ENCODE results near the gene CEP112.

Gene CEP112

GRCh38 chr17:65656390-65657250 is 535.3 kb downstream of the CEP112 start:
- DNase-seq (ENCODE audit: low read depth in 2 of 2) = peak; percentile 11 to 58

GRCh38 chr17:65655706-65656105 is 536.2 kb downstream of the CEP112 start:
- no peak for DNase-seq (ENCODE audit: low read depth in 2 of 2)

GRCh38 chr17:65644545-65644944 is 547.4 kb downstream of the CEP112 start:
- no peak for DNase-seq (ENCODE audit: low read depth in 2 of 2)

- DNase-seq (ENCODE audit: low read depth in 2 of 2) = no peak
These were observed 553.5 kb downstream of the CEP112 start for GRCh38 chr17:65638221-65638975.

GRCh38 chr17:65637786-65638185 is 554.1 kb downstream of the CEP112 start:
- no peak for DNase-seq (ENCODE audit: low read depth in 2 of 2)

GRCh38 chr17:65634533-65634932 is 557.4 kb downstream of the CEP112 start:
- DNase-seq (ENCODE audit: low read depth in 2 of 2) = no peak

DNA sequence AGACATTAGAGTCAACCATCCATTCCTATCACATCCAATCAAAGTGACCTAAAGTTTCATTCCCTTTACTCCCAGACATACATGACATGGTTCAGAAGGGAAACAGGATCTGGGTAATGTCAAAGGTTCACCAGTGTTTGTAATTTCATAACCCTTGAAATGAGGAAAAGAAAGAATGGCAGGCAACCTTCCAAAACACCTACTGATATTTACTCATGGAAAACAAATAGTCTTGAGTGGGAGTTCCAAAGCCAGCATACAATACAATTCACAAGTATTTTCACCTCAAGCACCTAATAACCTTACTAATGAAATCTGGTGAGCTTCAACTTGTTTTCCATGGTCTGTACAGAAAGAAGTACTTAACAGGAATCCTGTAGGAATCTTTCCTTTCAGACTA is 557.9 kb downstream of the CEP112 start:
- no peak for DNase-seq (ENCODE audit: low read depth in 2 of 2)

DNA sequence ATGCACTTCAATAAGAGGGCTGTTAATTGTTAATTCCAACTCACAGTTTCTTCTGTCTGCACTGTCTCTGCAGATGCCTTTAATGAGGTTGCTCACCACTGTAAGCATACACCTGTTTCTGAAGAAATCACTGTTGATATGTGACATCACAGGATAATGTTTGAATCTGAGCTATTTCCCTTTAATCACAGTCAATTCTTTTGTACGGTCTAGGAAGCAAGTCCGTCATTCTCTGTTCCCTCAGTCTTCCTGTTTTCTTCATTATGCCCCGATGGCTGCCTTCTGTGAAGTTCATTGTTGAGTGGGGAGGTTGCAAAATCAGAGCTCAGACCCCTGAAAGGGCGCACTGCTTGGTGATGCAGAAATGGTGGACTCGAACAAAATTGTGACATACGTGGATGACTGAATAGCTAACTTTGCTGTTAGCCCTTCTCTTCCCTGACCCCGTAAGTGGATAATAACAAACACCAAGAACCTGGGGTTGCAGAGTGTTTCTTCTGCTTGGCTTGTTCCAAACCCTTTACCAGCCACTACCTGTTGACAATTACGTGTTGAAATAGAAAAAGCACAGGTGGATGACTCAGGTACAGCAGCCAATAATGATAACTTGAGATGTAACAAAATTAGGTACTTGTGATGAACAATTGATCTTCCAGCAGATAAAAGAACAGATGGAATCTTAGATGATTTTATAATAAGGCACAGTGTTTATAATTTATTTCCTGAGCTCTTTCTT is 558.6 kb downstream of the CEP112 start:
- DNase-seq (ENCODE audit: low read depth in 2 of 2) = no peak

DNA sequence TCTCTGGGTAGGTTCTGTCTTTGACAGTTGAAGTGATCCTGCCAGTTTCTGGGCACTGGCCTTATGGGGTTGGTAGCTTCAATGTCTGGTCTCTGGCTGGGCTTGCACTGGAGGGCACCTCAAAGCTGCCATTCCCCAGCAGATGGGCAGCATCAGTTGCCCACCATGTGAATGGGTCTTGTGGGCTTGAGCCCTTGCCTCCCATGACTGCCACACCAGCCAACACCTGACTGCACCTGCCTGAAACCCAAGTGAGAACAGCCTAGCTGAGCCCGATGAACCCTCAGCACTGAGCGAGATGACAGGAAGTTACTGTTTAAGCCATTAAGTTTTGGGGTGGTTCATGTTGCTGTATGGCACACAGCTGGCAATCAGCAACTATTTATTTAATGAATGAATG is 561.4 kb downstream of the CEP112 start:
- no peak for DNase-seq (ENCODE audit: low read depth in 2 of 2)

- DNase-seq (ENCODE audit: low read depth in 2 of 2) = no peak
These were observed 562.7 kb downstream of the CEP112 start for GRCh38 chr17:65629234-65629690.

- DNase-seq (ENCODE audit: low read depth in 2 of 2) = no peak
These were observed 563.3 kb downstream of the CEP112 start for GRCh38 chr17:65628644-65629036.

GRCh38 chr17:65627891-65628643 is 563.9 kb downstream of the CEP112 start:
- DNase-seq (ENCODE audit: low read depth in 2 of 2) = no peak

GRCh38 chr17:65627108-65627507 is 564.8 kb downstream of the CEP112 start:
- DNase-seq (ENCODE audit: low read depth in 2 of 2) = no peak

- no peak for DNase-seq (ENCODE audit: low read depth in 2 of 2)
These were observed 565.5 kb downstream of the CEP112 start for GRCh38 chr17:65626451-65626850.

DNA sequence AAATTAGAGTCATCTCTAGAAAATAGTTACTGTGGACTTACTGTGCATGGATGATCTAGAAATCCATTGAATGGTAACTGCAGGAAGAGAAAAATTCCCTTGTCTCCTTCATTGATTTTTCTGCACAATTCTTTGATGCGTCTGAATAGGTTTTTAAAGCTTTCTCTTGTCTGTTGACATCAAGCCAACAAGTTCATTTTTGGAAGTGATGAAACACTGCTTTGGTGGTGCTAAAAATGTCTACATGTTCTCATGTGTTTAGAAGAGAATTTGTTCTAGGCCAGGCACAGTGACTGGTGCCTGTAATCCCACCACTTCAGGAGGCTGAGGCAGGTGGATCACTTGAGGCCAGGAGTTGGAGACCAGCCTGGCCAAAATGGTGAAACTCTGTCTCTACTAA is 573.4 kb downstream of the CEP112 start:
- DNase-seq (ENCODE audit: low read depth in 2 of 2) = no peak

GRCh38 chr17:65617496-65617895 is 574.4 kb downstream of the CEP112 start:
- DNase-seq (ENCODE audit: low read depth in 2 of 2) = no peak

GRCh38 chr17:65609749-65610148 is 582.2 kb downstream of the CEP112 start:
- DNase-seq (ENCODE audit: low read depth in 2 of 2) = no peak

DNA sequence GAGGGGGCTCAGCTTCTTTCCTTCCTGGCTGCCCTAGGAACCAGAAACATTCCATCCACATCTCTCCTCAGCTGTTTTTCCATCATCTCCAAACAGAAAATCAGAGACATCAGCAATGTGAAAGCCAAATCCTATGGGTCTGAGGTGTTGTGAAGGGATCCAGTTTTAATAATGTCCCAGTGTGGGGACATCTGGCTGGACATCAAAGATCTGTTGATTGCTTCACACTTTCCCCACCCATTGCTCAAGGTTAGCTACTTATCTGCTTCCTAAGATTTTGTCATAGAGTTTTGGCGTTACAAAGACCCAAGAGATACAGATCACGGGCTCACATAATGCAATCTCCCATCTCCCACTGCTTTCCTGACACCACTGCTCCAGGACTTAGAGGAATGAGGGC is 582.6 kb downstream of the CEP112 start:
- DNase-seq (ENCODE audit: low read depth in 2 of 2) = no peak

GRCh38 chr17:65604070-65604469 is 587.9 kb downstream of the CEP112 start:
- DNase-seq (ENCODE audit: low read depth in 2 of 2) = no peak

- no peak for DNase-seq (ENCODE audit: low read depth in 2 of 2)
These were observed 590.1 kb downstream of the CEP112 start for GRCh38 chr17:65601881-65602280.

DNA sequence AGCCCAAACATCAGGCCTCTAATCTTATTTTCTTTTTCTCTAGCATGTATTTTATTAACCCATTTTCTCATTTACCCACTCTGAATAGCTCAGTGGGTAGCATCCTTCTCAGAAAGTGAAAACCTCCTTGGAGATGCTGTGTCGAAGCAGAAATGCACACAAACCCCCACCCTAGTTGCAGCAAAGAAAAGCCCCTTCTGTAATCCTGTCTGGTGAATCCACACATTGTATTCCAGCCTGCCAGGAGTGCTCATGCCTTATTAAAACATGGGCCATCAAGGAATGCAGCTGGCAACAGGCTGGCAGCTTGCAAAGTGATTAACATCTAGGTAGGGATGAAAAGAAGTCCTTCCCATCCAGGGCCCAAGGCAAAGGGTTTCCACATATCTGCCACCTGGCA is 590.8 kb downstream of the CEP112 start:
- DNase-seq (ENCODE audit: low read depth in 2 of 2) = no peak

DNA sequence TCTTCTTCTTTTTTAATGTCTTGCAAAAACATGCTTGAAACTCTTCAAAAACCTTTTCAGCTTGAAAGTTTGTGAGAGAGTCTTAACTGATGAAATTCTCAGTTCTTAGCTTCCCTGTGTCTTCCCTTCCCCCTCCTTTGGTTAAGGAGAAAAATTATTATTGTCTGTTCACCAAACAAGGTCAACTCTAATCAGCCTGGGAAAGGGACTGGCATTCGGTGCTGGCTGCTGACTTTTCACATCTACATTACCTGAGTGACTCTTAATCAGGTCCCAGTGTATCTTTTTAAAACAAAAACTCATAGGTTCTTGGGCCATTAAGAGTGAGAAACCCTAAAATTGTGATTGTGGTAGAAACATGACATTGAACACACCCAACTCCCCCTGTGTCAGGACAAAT is 591.4 kb downstream of the CEP112 start:
- no peak for DNase-seq (ENCODE audit: low read depth in 2 of 2)

Measured in stimulated activated CD8-positive, alpha-beta memory T cell treated with anti-CD3 and anti-CD28 coated beads, Interleukin-15, amount 100 ng/mL, for 48 hours (primary cell).